ENCODE results near the gene SLC2A6.

Gene SLC2A6

DNA sequence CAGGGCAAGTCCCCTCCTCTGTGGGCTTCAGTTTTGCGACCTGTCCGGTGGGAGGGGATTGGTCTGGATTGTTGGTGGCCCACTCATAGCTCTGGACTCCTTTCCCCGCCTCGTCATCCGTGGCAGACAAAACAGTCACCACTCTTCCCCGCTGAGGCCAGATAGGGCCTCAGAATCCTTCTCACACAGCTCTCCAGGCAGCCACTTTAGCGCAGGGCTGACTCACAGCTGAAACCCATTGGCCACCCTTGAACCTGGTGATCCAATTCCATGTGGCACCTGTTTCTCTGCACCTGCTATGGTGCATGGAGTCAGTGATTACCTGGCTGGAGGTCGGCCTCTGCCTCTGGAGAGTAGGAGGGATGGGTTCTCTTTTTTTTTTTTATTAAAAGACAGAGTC, 34.9 kb downstream of the SLC2A6 start:
- in situ Hi-C loops (cut with MboI; ENCODE audit: low sequenced_read_pairs) = no loop called here

DNA sequence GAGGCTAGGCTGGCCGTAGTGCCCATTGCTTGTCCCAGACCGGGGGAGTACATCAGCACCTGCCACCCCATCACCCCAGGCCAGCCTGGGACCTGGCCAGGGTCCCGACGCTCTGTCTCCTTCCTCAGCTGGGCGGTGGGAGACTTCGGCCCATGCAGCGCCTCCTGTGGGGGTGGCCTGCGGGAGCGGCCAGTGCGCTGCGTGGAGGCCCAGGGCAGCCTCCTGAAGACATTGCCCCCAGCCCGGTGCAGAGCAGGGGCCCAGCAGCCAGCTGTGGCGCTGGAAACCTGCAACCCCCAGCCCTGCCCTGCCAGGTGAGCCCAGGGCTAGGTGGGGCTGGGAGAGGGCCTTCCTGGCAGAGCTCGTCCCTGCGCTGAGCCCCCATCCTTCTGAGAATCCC, 35.7 kb downstream of the SLC2A6 start:
- in situ Hi-C loops (cut with MboI; ENCODE audit: low sequenced_read_pairs) = no loop called here

DNA sequence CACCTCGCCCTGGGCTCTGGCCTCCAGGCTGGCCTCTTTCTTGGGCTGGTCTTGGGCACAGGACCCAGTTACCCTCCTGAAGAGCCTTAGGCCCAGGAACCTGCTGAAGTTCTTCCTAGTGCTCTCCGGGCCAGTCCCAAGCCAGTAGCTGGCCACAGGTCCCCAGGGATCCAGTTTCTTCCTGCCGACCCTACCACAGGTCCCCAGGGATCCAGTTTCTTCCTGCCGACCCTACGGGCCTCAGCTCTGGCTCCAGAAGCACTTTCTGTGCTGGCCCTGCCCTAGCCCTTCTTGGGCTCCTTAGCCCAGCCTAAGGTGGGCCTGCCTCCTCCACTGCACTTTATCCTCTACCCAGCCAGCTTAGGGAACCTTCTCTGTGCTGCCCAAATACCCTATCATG, 37.3 kb downstream of the SLC2A6 start:
- in situ Hi-C loops (cut with MboI; ENCODE audit: low sequenced_read_pairs) = no loop called here

DNA sequence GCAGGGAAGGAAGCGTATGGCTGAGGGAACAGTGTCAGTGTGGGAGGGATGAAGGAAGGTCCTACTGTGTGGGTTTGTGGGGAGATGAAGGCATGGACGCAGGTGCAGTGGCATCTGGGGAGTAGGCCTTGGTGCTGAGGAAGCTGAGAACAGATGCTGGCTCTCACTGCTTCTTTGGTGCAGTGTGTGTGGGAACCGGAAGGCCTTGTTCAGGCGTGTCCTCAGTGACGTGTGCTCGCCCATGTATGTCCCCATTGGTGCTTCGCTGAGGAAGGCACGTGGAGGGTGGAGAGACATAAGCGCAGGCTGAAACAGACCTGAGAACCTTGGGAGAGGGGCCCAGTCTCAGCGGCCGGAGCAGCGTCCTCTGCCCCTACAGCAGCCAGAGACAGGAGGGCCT, 38.0 kb downstream of the SLC2A6 start:
- in situ Hi-C loops (cut with MboI; ENCODE audit: low sequenced_read_pairs) = no loop called here

DNA sequence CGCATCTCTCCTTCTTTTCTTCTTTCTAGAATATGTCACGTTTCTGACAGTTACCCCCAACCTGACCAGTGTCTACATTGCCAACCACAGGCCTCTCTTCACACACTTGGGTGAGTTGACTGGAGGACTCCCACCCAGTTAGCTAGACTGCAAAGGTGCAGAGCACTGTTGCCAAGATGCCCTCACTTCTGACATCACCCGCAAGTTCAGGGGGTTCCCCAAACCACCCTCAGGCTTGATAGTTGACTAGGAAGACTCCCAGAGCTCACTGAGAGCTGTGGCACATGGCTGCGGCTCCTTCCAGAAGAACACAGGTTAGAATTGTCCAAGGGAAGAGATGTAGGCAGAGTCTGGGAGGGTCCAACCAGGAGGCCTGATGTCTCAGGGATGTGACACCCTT, 39.6 kb downstream of the SLC2A6 start:
- in situ Hi-C loops (cut with MboI; ENCODE audit: low sequenced_read_pairs) = no loop called here

DNA sequence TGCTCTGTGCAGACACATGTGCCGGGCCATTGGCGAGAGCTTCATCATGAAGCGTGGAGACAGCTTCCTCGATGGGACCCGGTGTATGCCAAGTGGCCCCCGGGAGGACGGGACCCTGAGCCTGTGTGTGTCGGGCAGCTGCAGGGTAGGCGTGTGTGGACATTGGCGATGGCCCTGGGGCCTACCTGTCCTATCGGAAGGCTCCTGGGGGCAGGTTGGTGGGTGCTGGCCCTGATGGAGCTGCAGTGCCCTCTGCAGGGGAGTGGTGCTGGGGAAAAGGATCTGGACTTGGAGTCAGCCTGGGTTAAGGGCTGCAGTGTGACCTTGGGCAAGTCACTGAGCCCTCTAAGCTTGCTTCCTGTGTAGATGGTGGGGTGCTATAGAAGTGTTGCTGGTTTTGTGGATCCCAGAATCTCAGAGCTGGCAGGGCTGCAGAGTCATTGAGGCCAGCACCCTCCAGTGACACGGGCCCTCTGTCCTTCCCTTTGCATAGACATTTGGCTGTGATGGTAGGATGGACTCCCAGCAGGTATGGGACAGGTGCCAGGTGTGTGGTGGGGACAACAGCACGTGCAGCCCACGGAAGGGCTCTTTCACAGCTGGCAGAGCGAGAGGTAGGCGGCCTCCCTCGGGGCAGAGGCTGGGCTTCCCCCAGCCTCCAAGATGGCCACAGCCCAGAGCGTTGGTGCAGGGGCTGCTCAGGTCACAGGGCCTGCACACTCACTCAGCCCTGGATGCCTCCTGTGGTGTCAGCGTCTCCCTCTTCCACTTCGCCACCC, 41.0 kb downstream of the SLC2A6 start:
- in situ Hi-C loops (cut with MboI; ENCODE audit: low sequenced_read_pairs) = no loop called here

DNA sequence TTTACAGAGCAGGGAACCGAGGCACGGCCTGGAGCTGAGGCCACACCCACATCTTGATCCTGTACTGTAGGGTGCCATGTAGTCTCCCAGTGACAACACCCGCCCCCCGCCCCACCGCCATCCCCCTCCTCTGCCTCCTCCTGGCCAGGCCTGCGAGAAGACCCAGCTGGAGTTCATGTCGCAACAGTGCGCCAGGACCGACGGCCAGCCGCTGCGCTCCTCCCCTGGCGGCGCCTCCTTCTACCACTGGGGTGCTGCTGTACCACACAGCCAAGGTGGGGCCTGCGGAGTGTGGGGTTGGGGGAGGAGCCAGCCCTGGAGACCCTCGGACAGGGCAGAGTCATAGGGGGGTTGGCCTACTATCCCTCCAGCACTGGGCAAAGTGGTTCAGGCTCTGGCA, 42.2 kb downstream of the SLC2A6 start:
- in situ Hi-C loops (cut with MboI; ENCODE audit: low sequenced_read_pairs) = no loop called here

DNA sequence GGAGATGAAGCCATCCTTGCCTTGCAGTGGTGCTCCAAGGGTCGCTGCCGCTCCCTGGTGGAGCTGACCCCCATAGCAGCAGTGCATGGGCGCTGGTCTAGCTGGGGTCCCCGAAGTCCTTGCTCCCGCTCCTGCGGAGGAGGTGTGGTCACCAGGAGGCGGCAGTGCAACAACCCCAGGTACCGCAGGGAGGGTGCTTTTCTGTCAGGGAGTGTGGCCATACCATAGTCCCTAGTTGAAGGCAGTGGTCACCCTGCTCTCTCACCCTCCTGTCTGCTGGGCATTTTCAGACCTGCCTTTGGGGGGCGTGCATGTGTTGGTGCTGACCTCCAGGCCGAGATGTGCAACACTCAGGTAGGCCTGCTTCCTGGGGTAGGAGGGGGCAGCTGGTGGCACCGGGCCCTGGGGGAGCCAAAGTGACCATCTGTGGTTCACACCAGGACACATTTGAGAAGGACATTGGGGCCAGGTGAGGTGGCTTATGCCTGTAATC, 45.5 kb downstream of the SLC2A6 start:
- in situ Hi-C loops (cut with MboI; ENCODE audit: low sequenced_read_pairs) = no loop called here

DNA sequence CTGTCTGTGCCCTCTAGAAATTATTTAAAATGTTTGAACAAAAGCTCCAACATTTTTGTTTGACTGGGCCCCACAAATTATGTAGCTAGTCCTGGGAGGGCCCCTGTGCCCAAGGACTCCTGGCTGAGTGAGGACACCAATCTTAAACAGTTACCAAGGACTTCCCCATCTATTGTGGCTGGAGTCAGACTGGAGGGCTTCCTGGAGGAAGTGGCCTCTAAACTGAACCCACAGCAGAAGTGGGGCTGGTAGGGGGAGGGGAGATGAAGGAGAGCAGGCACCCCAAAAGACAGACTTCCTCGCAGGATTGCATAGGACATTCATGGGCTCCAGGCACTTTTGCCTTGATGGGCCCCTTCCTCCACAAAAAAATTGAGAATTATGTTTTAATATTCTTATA, 48.7 kb downstream of the SLC2A6 start:
- in situ Hi-C loops (cut with MboI; ENCODE audit: low sequenced_read_pairs) = no loop called here

DNA sequence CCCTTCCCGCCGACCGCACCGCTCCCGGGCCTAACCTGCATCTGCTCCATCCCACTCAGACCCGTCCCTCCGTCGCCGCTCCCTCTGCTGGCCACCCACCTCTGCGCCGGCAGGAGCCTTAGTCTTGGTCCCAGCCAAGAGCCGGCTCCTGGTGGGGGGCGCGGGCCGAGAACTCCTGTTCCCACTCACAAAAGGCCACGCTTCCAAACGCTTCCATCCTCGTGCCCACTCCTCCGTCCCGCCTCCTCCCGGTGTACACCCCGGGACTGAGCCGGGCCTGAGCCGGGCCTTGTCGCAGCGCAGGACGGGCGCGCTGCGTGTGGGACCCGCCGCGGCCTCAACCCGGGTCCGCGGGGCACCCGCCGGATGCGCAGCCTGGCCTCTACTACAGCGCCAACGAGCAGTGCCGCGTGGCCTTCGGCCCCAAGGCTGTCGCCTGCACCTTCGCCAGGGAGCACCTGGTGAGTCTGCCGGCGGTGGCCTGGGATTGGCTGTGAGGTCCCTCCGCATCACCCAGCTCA, 49.2 kb downstream of the SLC2A6 start:
- in situ Hi-C loops (cut with MboI; ENCODE audit: low sequenced_read_pairs) = no loop called here

DNA sequence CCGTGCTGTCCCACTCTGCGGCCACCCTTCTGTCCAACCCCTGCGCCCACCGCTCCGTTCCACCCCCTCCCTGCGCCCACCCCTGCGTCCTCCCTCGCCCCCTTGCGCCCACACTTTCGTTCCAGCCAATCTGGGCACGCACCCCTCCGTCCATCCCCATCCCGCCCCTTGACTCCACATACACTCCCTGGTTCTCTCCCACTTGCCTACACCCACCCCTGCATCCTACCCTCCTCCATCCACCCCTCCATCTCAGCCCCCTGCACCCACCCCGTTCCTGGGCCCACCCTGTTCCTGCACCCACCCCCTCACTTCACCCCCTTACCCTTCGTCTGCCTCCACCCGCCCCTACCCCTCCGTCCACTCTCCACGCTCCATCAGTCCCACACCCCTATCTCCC, 49.7 kb downstream of the SLC2A6 start:
- in situ Hi-C loops (cut with MboI; ENCODE audit: low sequenced_read_pairs) = no loop called here

DNA sequence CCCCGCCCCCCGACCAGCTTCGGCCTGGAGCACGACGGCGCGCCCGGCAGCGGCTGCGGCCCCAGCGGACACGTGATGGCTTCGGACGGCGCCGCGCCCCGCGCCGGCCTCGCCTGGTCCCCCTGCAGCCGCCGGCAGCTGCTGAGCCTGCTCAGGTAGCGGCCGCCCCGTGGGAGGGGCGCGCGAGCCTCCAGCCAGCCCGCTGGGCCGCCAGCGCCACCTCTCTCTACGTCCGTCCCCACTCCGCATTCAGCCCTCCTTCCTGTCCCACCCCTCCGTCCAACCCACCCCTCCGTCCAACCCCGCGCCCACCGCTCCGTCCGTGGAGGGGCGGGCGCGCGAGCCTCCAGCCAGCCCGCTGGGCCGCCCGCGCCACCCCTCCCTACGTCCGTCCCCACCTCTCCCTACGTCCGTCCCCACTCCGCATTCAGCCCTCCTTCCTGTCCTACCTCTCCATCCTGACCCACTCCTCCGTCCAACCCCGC, 50.2 kb downstream of the SLC2A6 start:
- in situ Hi-C loops (cut with MboI; ENCODE audit: low sequenced_read_pairs) = no loop called here

DNA sequence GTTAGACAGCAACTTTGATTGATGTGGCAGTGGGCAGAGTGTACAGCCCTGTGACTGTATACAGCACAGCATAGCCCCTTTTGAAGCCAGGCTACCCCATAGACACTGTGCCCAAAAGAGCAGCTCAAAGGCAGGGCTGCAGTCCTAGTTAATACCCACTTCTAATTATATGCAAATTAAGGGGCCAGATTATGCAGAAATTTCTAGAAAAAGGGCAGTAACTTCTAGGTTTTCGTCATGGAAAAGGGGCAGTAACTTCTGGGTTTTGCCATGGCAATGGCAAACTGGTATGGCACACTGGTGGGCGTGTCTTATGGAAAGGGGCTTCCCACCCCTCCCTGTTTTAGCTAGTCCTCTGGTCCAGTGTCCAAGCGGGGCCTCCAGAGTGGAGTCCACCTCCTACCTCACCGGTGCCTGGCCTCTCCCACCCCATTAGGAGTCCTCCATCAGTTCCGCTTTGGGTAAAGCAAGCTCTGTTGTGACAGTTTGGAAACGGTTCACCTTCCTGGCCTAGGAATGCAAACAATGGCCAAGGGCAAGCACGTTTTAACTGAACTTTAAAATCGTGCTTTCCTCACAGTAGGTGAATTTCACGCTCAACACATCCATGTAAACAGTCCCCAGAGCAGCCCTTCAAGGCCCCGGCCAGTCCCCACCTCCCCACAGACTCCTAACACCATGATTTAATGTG, 51.1 kb downstream of the SLC2A6 start:
- in situ Hi-C loops (cut with MboI; ENCODE audit: low sequenced_read_pairs) = no loop called here

DNA sequence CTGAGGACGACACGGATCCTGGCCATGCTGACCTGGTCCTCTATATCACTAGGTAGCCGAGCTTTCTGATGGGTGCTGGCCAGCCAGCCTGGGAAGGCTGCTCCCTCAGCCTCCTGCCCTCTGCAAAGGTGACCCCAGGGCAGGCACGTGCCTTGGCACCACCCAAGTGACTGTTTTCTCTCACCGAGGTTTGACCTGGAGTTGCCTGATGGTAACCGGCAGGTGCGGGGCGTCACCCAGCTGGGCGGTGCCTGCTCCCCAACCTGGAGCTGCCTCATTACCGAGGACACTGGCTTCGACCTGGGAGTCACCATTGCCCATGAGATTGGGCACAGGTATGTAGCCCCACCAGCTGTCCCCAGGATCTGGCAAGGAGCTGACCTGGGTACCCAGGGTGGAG, 52.9 kb downstream of the SLC2A6 start:
- in situ Hi-C loops (cut with MboI; ENCODE audit: low sequenced_read_pairs) = no loop called here

DNA sequence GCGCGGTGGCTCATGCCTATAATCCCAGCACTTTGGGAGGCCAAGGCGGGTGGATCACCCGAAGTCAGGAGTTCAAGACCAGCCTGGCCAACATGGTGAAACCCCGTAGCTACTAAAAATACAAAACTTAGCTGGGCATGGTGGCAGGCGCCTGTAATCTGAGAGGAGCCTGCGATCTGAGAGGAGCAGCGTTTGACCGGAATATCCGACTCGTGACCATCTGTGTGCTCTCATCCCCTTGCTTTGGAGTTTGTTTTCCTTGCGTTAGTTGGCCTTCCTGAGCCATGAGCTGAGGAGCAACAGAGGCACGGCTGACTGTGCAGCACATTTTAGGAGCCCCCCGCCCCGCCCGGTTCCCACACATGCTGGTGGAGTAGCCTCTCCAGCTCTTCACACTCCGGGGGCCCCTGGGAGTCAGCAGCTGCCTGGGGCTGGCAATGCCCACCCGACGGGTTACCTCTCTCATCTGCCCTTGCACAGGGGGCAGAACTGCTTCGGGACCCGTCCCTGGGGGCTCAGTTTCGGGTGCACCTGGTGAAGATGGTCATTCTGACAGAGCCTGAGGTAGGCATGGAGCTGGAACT, 53.8 kb downstream of the SLC2A6 start:
- in situ Hi-C loops (cut with MboI; ENCODE audit: low sequenced_read_pairs) = no loop called here

DNA sequence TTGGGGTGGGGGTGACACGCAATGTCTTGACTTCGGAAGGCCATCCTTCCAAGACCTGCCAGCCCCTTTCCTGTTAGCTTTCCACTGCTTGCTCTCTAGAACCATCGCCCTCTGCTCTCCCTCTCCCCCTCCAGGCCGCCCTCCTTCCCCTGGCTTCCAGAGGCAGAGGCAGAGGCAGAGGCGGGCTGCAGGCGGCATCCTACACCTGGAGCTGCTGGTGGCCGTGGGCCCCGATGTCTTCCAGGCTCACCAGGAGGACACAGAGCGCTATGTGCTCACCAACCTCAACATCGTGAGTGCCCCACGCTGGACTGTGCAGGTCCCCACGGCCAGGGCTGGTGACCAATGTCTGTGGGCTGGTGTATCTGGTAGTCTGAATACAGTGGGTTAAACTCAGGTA, 54.7 kb downstream of the SLC2A6 start:
- in situ Hi-C loops (cut with MboI; ENCODE audit: low sequenced_read_pairs) = no loop called here

DNA sequence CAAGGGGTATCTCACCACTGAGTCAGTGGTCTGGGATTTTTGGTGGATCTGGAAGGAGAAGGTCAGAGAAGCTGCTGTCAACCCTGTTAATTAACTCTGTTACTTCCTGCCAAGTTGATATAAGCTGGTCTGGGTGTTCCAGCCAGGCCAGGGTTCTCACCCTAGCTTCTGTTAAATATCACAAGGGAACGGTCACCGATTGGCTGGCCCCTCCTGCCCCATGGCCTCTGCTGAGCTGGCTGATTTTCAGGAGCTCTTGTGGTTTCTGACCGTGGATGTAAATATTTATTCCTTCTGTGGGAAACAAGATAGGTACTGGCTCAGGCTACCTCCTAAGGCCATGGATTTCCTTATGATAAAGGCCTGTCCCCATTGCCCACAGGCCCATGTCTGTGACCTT, 55.7 kb downstream of the SLC2A6 start:
- in situ Hi-C loops (cut with MboI; ENCODE audit: low sequenced_read_pairs) = no loop called here

DNA sequence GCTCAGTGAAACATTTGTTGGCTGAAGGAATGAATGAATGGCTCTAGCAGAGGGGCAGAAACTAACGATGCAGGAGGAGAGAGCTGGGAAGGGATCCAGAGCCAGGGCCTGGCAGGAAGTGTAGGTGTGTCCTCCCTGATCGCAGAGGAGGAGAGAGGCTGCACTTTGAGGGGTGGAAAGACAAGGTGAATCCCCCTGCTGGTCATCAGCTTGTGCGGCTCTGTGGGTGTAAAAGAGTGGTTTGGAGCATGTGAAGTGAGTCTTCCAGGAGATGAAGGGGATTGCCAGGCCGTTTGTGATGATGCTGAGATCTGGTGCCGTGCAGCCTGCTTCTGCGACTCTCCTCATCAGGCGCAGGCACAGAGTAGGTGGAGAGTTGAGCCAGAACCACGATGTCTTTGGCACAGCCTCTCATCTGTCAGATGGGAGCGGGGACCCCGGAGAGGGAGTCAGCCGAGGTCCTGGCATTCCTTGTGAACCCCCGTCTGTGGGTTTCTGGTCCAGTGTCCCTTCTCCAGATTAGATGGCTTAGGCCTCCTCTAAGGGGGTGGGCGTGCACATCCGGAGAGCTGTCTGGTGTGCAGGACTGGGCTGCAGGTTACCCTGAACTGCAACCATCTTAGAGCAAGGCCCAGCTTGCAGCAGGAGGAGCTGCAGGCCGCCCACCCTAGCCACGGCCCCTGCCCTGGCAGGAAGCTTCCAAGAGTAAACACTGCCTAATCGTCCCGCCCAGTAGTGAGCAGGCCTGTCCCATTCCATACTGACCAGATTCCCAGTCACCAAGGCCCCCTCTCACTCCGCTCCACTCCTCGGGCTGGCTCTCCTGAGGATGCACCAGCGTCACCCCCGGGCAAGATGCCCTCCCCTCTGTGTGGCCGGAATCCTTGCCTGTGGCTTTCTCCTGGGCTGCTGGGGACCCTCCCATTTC, 57.0 kb downstream of the SLC2A6 start, which contains the start of gene ADAMTS13:
Gene ADAMTS13, plus strand, starts transcription at position 753 of the 928 bp plus-strand sequence. Its CDS starts 77 bp downstream, at position 830.
- in situ Hi-C loops (cut with MboI; ENCODE audit: low sequenced_read_pairs) = no loop called here

Measured in HL-60/S4 (cell line).